Endothelial cell of umbilical vein (primary cell): ENCODE results near the gene BTG1. TPM values are rescaled to one million over a fixed set of nuclear protein-coding genes. Genes with fewer than 3 reads are reported as not detected.

ENCODE experiments used
- BruUV-seq: library from RNA; stranded (reverse); fragments of 400-500 nt; replicated peaks from 2 replicates; lab custom pipeline; 2021; lab: Mats Ljungman, UMichigan
- CTCF ChIA-PET: fragments of 300-600, 350-600 bp; sonication (Branson Sonifier 250); formaldehyde crosslinking; loops from one replicate; lab custom pipeline; 2021; ENCODE audit warnings: antibody characterized with exemption, inconsistent platforms; lab: Charles Lee
- POLR2A ChIA-PET: fragments of 300-600, 350-600 bp; sonication (Branson Sonifier 250); formaldehyde crosslinking; loops from one replicate; lab custom pipeline; 2021; ENCODE audit warnings: antibody characterized with exemption, inconsistent platforms; lab: Charles Lee
- DNase-seq: peaks from one replicate; pipeline ENCODE4 v3.0.0-alpha.2; 2011; ENCODE audit warnings: low read depth, low spot score
- FAIRE-seq: peaks from 2 replicates; lab custom pipeline; 2011; peaks lifted over from hg19 to GRCh38; lab: Jason Lieb, UNC
- H2AFZ ChIP-seq: 2 replicates; pipeline ENCODE4 v1.6.0; 2012; ENCODE audit warnings: low read depth, low read length, control low read depth, inconsistent platforms
- H3K27ac ChIP-seq: 2 replicates; pipeline ENCODE4 v1.5.1; 2011; ENCODE audit warnings: low read depth, mild to moderate bottlenecking, control low read depth, low read length, moderate library complexity; ENCODE audit not compliant: insufficient read depth
- H3K27me3 ChIP-seq, 2 experiments: 2 replicates each; pipeline versions ENCODE4 v1.6.0 to v1.6.1; 2011; ENCODE audit warnings: low read length in 2 of 2, mixed read lengths in 1 of 2; ENCODE audit not compliant: control insufficient read depth in 2 of 2, insufficient read depth in 2 of 2
- H3K36me3 ChIP-seq, 2 experiments: 2 replicates in 1 of 2; 3 replicates in 1 of 2; pipeline ENCODE4 v1.5.1; 2011; ENCODE audit warnings: low read length in 2 of 2, mild to moderate bottlenecking in 1 of 2, moderate library complexity in 1 of 2; ENCODE audit not compliant: control insufficient read depth in 2 of 2, insufficient read depth in 2 of 2; ENCODE audit errors: extremely low read depth in 1 of 2
- H3K4me1 ChIP-seq: 3 replicates; pipeline ENCODE4 v1.5.1; 2011; ENCODE audit warnings: mild to moderate bottlenecking, low read length; ENCODE audit not compliant: control insufficient read depth, insufficient read depth; ENCODE audit errors: extremely low read depth
- H3K4me2 ChIP-seq: 2 replicates; pipeline ENCODE4 v1.6.1; 2011; ENCODE audit warnings: low read length, control low read depth, mixed read lengths; ENCODE audit not compliant: insufficient read depth
- H3K4me3 ChIP-seq, 3 experiments: fragments of 200-600 bp in 1 of 3; sonication (generic), shearing (Covaris generic) in 1 of 3; replicated peaks in 1 of 3; 2 replicates each; pipeline ENCODE4 v1.5.1; 2011 to 2016; ENCODE audit warnings: control low read depth in 3 of 3, low read length in 3 of 3, mild to moderate bottlenecking in 2 of 3, inconsistent platforms in 1 of 3, low read depth in 1 of 3, moderate library complexity in 1 of 3; ENCODE audit not compliant: insufficient read depth in 1 of 3
- H3K79me2 ChIP-seq: 2 replicates; pipeline ENCODE4 v1.6.0; 2012; ENCODE audit warnings: low read length, inconsistent platforms; ENCODE audit not compliant: control insufficient read depth, insufficient read depth
- H3K9ac ChIP-seq: replicated peaks from 2 replicates; pipeline ENCODE3; 2011; ENCODE audit warnings: low read length, control low read depth; ENCODE audit not compliant: insufficient read depth; ENCODE audit errors: extremely low read depth
- H3K9me1 ChIP-seq: replicated peaks from 3 replicates; pipeline ENCODE4 v1.6.0; 2011; ENCODE audit warnings: mild to moderate bottlenecking, low read length; ENCODE audit not compliant: control insufficient read depth, insufficient read depth; ENCODE audit errors: extremely low read depth
- H3K9me3 ChIP-seq: replicated peaks from 2 replicates; pipeline ENCODE4 v1.5.1; 2012; ENCODE audit warnings: low read length, inconsistent platforms; ENCODE audit not compliant: control insufficient read depth, insufficient read depth
- H4K20me1 ChIP-seq: replicated peaks from 2 replicates; pipeline ENCODE3; 2011; ENCODE audit warnings: mild to moderate bottlenecking, low read length; ENCODE audit not compliant: control insufficient read depth, insufficient read depth; ENCODE audit errors: extremely low read depth
- EZH2 ChIP-seq: IDR thresholded peaks from 2 replicates; pipeline ENCODE4 v1.6.1; 2012; ENCODE audit warnings: borderline replicate concordance, low read depth, mild to moderate bottlenecking, moderate library complexity, low read length, inconsistent platforms; ENCODE audit not compliant: severe bottlenecking
- FOS ChIP-seq: IDR thresholded peaks from 2 replicates; pipeline ENCODE4 v1.6.1; 2011; ENCODE audit warnings: mild to moderate bottlenecking, low read length, moderate library complexity, borderline replicate concordance; ENCODE audit not compliant: insufficient read depth
- GATA2 ChIP-seq: IDR thresholded peaks from 2 replicates; pipeline ENCODE4 v1.7.0; 2011; ENCODE audit warnings: low read depth, mild to moderate bottlenecking, moderate library complexity, mixed read lengths, low read length; ENCODE audit not compliant: insufficient read length, insufficient read depth
- JUN ChIP-seq: IDR thresholded peaks from 2 replicates; pipeline ENCODE4 v1.6.1; 2011; ENCODE audit warnings: borderline replicate concordance, low read depth; ENCODE audit not compliant: insufficient read length, insufficient read depth
- MYC ChIP-seq: IDR thresholded peaks from one replicate; pipeline ENCODE4 v1.6.1; 2011; ENCODE audit warnings: mild to moderate bottlenecking, low read depth, low read length
- POLR2A ChIP-seq: IDR thresholded peaks from 2 replicates; pipeline ENCODE4 v1.6.1; 2012; ENCODE audit warnings: low read depth, mild to moderate bottlenecking, control low read depth, low read length
- POLR2AphosphoS5 ChIP-seq: IDR thresholded peaks from 2 replicates; pipeline ENCODE4 v1.6.1; 2012; ENCODE audit warnings: low read depth, mild to moderate bottlenecking, control low read depth, low read length, moderate library complexity; ENCODE audit not compliant: insufficient read depth
- dilution Hi-C: fragments of 300-500 bp; cut with MboI; formaldehyde crosslinking; loops from one replicate; pipeline ENCODE4 v1.15.0; 2019; ENCODE audit warnings: low sequenced_read_pairs; ENCODE audit not compliant: extremely low pct_ligation_motif_present
- intact Hi-C: fragments of 100-400 bp; cut with micrococcal nuclease; formaldehyde crosslinking; loops from one replicate; pipeline ENCODE4 v1.10.0; 2022
- polyA plus RNA-seq, 4 experiments: library from polyadenylated mRNA; depleted of rRNA in 3 of 4; stranded (reverse) in 3 of 4; unstranded in 1 of 4; fragments of >200 nt; gene quantifications; 2 replicates each; pipeline versions ENCODE4 v1.2.1 to v1.2.3, GENCODE V29; 2011 to 2012; ENCODE audit warnings: missing spikeins in 1 of 4
- total RNA-seq: library from RNA; stranded (reverse); gene quantifications from 2 replicates; pipeline ENCODE4 v1.2.3, GENCODE V29; 2021
- TF ChIP-seq, protein P1 (sequence below): IDR thresholded peaks from 2 replicates; pipeline ENCODE4 v1.6.1; 2011; ENCODE audit not compliant: insufficient read depth, insufficient read length
- TF ChIP-seq, protein P2 (sequence below), 2 donors: IDR thresholded peaks; 1 replicate in 1 of 2; 2 replicates in 1 of 2; pipeline ENCODE4 v1.5.1; 2011; ENCODE audit warnings: low read length in 2 of 2, mild to moderate bottlenecking in 2 of 2, moderate library complexity in 2 of 2, control low read depth in 1 of 2, inconsistent platforms in 1 of 2, low read depth in 1 of 2; ENCODE audit not compliant: insufficient read depth in 1 of 2; ENCODE audit errors: extremely low read depth in 1 of 2

The BTG1 gene
- total and polyA plus RNA-seq, 2 donors (not counting 3 experiments of a cell fraction or from before 2014, with no cell fraction given), result 42.8 to 104 TPM

DNA sequence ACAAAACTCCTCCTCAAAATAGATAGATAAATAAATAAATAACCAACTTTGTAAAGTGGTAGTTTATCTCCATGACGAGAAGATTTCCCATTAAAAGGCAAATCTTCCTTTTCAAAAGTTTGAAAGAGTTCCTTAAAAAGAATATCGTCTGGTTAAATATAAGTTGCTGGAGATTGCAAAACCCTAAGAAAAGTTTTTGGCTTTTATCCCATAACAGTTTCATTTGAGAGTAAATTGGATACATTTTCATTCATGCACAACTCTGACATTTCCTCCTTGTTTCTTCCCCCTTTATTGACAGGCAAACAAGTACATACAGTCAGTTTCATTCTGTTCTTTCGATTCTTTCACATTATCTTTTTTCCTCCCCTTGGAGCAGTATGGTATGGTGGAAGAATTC lies 45.4 kb upstream of the BTG1 start:
- BruUV-seq, result no TSS peak
- dilution Hi-C loops (no loop called here), intact Hi-C loops (no loop called here)
- ChIA-PET CTCF (no interaction called here), POLR2A (no interaction called here)
- FAIRE-seq, result no peak
- no peak overlapping the region for H3K9ac ChIP-seq
- H3K9me1 ChIP-seq, result no peaks in the 10 kb centered on the region
- H3K27me3 ChIP-seq, result no peaks in the 10 kb centered on the region
- no peaks in the 10 kb centered on the region for H3K9me3 ChIP-seq
- no peaks in the 10 kb centered on the region for H3K4me1 ChIP-seq
- TF ChIP-seq EZH2 (no peak), POLR2A (no peak), POLR2AphosphoS5 (no peak), MYC (no peak), JUN (no peak), GATA2 (no peak), FOS (no peak)
- TF ChIP-seq, protein P1, sequence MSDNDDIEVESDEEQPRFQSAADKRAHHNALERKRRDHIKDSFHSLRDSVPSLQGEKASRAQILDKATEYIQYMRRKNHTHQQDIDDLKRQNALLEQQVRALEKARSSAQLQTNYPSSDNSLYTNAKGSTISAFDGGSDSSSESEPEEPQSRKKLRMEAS, result no peak
- TF ChIP-seq, protein P2, sequence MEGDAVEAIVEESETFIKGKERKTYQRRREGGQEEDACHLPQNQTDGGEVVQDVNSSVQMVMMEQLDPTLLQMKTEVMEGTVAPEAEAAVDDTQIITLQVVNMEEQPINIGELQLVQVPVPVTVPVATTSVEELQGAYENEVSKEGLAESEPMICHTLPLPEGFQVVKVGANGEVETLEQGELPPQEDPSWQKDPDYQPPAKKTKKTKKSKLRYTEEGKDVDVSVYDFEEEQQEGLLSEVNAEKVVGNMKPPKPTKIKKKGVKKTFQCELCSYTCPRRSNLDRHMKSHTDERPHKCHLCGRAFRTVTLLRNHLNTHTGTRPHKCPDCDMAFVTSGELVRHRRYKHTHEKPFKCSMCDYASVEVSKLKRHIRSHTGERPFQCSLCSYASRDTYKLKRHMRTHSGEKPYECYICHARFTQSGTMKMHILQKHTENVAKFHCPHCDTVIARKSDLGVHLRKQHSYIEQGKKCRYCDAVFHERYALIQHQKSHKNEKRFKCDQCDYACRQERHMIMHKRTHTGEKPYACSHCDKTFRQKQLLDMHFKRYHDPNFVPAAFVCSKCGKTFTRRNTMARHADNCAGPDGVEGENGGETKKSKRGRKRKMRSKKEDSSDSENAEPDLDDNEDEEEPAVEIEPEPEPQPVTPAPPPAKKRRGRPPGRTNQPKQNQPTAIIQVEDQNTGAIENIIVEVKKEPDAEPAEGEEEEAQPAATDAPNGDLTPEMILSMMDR (IDR thresholded peaks at IDR 0.05; ENCODE audit: extremely low read depth in 1 of 2, insufficient read depth in 1 of 2, low read depth in 1 of 2, low read length in 2 of 2), result no peak
- no peak overlapping the region for H2AFZ ChIP-seq
- H3K4me3 ChIP-seq, result no peak overlapping the region
- H4K20me1 ChIP-seq, result no peaks in the 10 kb centered on the region
- H3K4me2 ChIP-seq, result no peak overlapping the region
- H3K27ac ChIP-seq, result no peak overlapping the region
- no peaks in the 10 kb centered on the region for H3K36me3 ChIP-seq
- no peaks in the 10 kb centered on the region for H3K79me2 ChIP-seq
- DNase-seq, result no peak
